Right atrium auricular region (tissue), 2 donors: ENCODE measurements around the gene SYNM. TPM values are rescaled to one million over a fixed set of nuclear protein-coding genes. Genes with fewer than 3 reads are reported as not detected.
A peak's percentile ranks its signal among the peaks of the same experiment; 100 is the strongest.

Source experiments
- DNase-seq: peaks from one replicate; pipeline ENCODE4 v3.0.0-alpha.2; 2019; ENCODE audit warnings: low spot score
- H3K27ac ChIP-seq, 2 donors: fragments of 200-600 bp; sonication (generic); 1 replicate in 1 of 2; 2 replicates in 1 of 2; pipeline ENCODE4 v1.5.1; 2016 to 2019
- H3K27me3 ChIP-seq, 2 donors: fragments of 200-600 bp; sonication (generic); one replicate each; pipeline versions ENCODE4 v1.5.1 to v1.6.0; 2017 to 2019
- H3K36me3 ChIP-seq: fragments of 200-600 bp; sonication (generic); one replicate; pipeline ENCODE4 v1.5.1; 2016
- H3K4me1 ChIP-seq, 2 donors: fragments of 200-600 bp; sonication (generic); one replicate each; pipeline versions ENCODE4 v1.5.1 to v1.6.0; 2017 to 2019
- H3K4me3 ChIP-seq, 2 donors: fragments of 200-600 bp; sonication (generic); 1 replicate in 1 of 2; 2 replicates in 1 of 2; pipeline ENCODE4 v1.5.1; 2017 to 2019; ENCODE audit warnings: mild to moderate bottlenecking in 1 of 2, moderate library complexity in 1 of 2
- H3K9me3 ChIP-seq, 2 donors: fragments of 200-600 bp; sonication (generic); one replicate each; pipeline ENCODE4 v1.5.1; 2019
- CTCF ChIP-seq, 2 donors: fragments of 200-600 bp; sonication (generic); IDR thresholded peaks; one replicate each; pipeline ENCODE4 v1.5.1; 2019; ENCODE audit warnings: antibody characterized with exemption in 2 of 2
- total RNA-seq, 2 donors: library from RNA; depleted of rRNA; stranded (reverse); fragments of >200 nt; gene quantifications; one replicate each; pipeline ENCODE4 v1.1.0, GENCODE V29; 2016

SYNM gene
- total RNA-seq, 2 donors from 2014 or later: 211 to 258 TPM

GRCh38 chr15:99113547-99114271 is 8.8 kb downstream of the SYNM start:
- peaks cover 73% of the 10 kb centered on the region for H3K36me3 ChIP-seq
- H3K9me3 ChIP-seq: no peaks in the 10 kb centered on the region
- DNase-seq: no peak
- no peak overlapping the region for H3K4me3 ChIP-seq
- no peak for TF ChIP-seq CTCF (IDR thresholded peaks at IDR 0.05)
- H3K27ac ChIP-seq: peak overlapping the region; percentile 71 to 76
- no peaks in the 10 kb centered on the region for H3K27me3 ChIP-seq
- H3K4me1 ChIP-seq: peaks cover 0 to 46% of the 10 kb centered on the region in 2 donors

DNA sequence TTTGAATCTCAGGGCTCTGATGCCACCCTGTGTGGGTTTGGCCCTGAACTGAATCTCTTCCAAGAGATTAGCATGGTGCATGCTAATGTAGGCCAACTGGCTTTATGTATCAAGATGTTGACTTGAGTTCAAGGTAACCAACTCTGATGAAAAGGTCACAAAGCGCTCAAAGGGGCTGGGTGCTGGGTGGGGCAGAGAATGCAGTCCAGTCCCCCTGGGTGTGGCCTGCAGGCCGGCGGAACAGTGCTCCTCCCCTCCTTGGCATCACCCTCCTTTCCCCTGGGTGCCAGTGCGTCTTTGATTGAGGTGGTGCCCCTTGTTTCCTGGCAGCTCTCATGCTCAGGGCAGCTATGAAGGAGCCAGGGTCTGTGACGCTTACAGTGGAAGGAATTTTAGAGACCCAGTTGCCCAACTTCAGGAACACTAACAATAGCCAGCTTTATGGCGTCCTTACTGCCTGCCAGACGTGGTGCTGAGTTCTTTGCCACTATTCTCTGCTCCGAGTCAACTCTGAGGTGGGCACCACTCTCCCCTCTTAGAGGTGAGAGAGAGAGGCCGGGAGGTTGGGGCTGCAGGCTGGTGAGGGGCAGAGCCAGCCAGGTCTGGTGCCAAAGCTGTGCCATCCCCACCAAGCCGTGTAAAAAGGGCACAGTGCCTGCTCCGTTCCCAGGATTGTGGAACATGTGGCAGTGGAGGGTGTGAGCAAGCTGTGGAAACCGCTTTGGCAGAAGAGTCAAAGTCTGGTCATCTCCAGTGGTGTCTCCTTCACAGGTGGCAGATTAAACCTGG is 9.8 kb downstream of the SYNM start:
- Histone ChIP-seq H3K27ac (peak overlapping the region; percentile 71 to 76), H3K9me3 (no peaks in the 10 kb centered on the region), H3K27me3 (no peaks in the 10 kb centered on the region), H3K4me1 (peaks cover 0 to 46% of the 10 kb centered on the region in 2 donors), H3K4me3 (no peak overlapping the region), H3K36me3 (peaks cover 74% of the 10 kb centered on the region)
- no peak for TF ChIP-seq CTCF (IDR thresholded peaks at IDR 0.05)
- DNase-seq: no peak

DNA sequence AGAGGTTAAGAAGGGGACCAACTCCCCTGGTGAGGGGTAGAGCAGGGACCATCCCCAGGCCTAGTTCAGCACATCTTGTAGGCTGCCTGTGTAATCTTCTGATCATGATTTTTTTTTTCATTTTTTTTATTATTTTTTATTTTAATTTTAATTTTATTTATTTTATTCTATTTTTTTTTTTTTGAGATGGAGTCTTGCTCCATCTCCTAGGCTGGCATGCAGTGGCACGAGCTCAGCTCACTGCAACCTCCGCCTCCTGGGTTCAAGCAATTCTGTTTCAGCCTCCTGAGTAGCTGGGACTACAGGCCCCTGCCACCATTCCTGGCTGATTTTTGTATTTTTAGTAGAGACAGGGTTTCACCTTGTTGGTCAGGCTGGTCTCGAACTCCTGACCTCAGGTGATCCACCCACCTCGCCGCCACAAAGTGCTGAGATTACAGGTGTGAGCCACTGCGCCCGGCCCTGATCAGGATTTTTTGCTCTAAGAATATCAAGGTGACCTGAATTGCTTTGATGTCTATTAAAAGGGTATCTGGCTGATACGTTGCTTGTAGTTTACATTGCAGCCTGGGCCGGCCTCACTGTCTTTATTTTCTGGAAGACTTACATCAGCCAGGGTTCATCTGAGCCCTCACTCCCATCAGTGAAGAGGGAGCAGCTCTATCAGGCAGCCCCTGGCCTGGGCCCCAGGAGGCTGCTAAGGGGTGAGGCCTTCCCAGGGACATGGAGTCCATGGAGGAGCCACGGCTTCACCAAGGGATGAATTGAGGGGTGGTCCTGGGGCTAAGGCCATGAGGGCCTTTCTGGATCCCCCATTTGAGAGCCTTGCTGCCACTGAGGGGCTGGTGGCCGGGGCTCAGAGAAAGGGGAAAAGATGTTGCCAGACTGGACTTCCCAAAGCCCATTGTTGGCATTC is 10.7 kb downstream of the SYNM start:
- Histone ChIP-seq H3K27me3 (no peaks in the 10 kb centered on the region), H3K27ac (peak overlapping the region; percentile 71 to 76), H3K9me3 (no peaks in the 10 kb centered on the region), H3K4me3 (no peak overlapping the region), H3K36me3 (peaks cover 82% of the 10 kb centered on the region), H3K4me1 (peaks cover 0 to 46% of the 10 kb centered on the region in 2 donors)
- no peak for TF ChIP-seq CTCF (IDR thresholded peaks at IDR 0.05)
- DNase-seq: no peak

GRCh38 chr15:99117111-99117510 is 12.2 kb downstream of the SYNM start:
- DNase-seq: no peak
- TF ChIP-seq CTCF (IDR thresholded peaks at IDR 0.05): no peak
- peaks cover 0 to 46% of the 10 kb centered on the region in 2 donors for H3K4me1 ChIP-seq
- peaks cover 78% of the 10 kb centered on the region for H3K36me3 ChIP-seq
- H3K27ac ChIP-seq: no peak overlapping the region
- H3K4me3 ChIP-seq: no peak overlapping the region
- H3K27me3 ChIP-seq: no peaks in the 10 kb centered on the region
- no peaks in the 10 kb centered on the region for H3K9me3 ChIP-seq

DNA sequence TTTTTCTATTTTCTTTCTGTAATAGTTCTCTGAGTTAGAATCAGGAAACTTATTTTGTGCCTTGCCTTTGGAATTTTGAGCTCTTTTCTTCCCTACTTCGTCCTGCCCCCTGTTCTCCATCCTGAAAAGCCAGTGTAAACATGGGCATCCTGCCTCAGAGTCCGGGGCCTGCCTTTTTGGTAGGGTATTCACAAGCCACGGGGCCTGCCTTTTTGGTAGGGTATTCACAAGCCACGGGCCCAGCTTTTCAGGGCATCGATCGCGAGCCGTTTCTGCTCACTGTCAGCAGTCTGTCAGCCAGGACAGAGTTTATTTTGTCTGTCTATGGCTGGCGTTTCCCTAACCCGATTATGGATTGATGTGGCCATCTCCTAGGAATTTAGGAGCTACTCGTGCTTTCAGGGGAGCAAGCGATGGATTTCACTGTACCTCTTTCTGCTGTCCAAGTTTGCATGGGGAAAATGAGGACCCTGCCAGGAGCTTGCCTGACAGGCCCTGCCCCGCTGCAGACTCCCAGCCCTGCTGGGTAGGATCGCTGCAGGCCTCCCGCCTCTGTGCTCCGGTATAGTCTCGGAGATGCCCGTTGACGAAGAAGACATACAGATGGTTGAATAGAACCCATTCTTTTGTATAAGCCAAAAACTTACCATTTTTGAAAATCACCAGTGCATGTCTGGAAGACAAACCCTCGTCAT is 12.8 kb downstream of the SYNM start:
- Histone ChIP-seq H3K9me3 (no peaks in the 10 kb centered on the region), H3K27me3 (no peaks in the 10 kb centered on the region), H3K4me1 (peaks cover 0 to 52% of the 10 kb centered on the region in 2 donors), H3K27ac (no peak overlapping the region), H3K4me3 (no peak overlapping the region), H3K36me3 (peaks cover 74% of the 10 kb centered on the region)
- no peak for DNase-seq
- TF ChIP-seq CTCF (IDR thresholded peaks at IDR 0.05): no peak
